GM12878 (cell line): Measurements from ENCODE around the gene BAHD1.

ENCODE experiments used
- CTCF ChIP-seq, 3 experiments: IDR thresholded peaks in 2 of 3; conservative IDR thresholded peaks in 1 of 3; 2 replicates each; pipeline ENCODE4 v1.5.1; 2011; ENCODE audit warnings: low read depth in 3 of 3, low read length in 3 of 3, mild to moderate bottlenecking in 3 of 3, control low read depth in 2 of 3, moderate library complexity in 2 of 3, inconsistent platforms in 1 of 3, mixed read lengths in 1 of 3; ENCODE audit not compliant: control insufficient read depth in 2 of 3, insufficient read depth in 1 of 3; ENCODE audit errors: extremely low read depth in 1 of 3
- HCFC1 ChIP-seq: fragments of 150-350 bp; IDR thresholded peaks from 2 replicates; pipeline ENCODE4 v1.6.1; 2014; ENCODE audit warnings: low read length
- HDAC2 ChIP-seq: fragments of 200-600 bp; sonication (generic); IDR thresholded peaks from 2 replicates; pipeline ENCODE4 v1.6.1; 2017
- KDM1A ChIP-seq: fragments of 200-600 bp; sonication (generic); IDR thresholded peaks from 2 replicates; pipeline ENCODE4 v1.6.1; 2016; ENCODE audit warnings: borderline replicate concordance
- MAX ChIP-seq: IDR thresholded peaks from 2 replicates; pipeline ENCODE4 v1.6.1; 2012; ENCODE audit warnings: low read depth, low read length, improper control_type of control experiment
- MYB ChIP-seq: fragments of 150-350 bp; IDR thresholded peaks from 2 replicates; pipeline ENCODE4 v1.6.1; 2014; ENCODE audit warnings: mild to moderate bottlenecking, low read depth, low read length, borderline replicate concordance
- RFX5 ChIP-seq: IDR thresholded peaks from 2 replicates; pipeline ENCODE4 v1.6.1; 2011; ENCODE audit warnings: low read depth, low read length, improper control_type of control experiment
- TAF1 ChIP-seq: IDR thresholded peaks from 2 replicates; pipeline ENCODE4 v1.6.1; 2011; ENCODE audit warnings: mild to moderate bottlenecking, low read depth, low read length, borderline replicate concordance

- TF ChIP-seq HDAC2 (no peak), HCFC1 (no peak), KDM1A (no peak), MYB (no peak), RFX5 (no peak), CTCF (IDR thresholded peaks at IDR 0.05 in 2 of 3, conservative IDR thresholded peaks at IDR 0.05 in 1 of 3; ENCODE audit: control insufficient read depth in 2 of 3, extremely low read depth in 1 of 3, insufficient read depth in 1 of 3, low read depth in 3 of 3, low read length in 3 of 3) (no peak), TAF1 (no peak), MAX (no peak)
These were observed 59.2 kb downstream of the BAHD1 start for GRCh38 chr15:40499931-40500330.
